Tibial artery (tissue), 4 donors: ENCODE measurements around the gene ASB2.

Source experiments
- DNase-seq, 2 donors: peaks; one replicate each; pipeline ENCODE4 v3.0.0-alpha.2; 2019
- H3K27ac ChIP-seq, 2 donors: fragments of 200-600 bp; sonication (generic) in 1 of 2; 1 replicate in 1 of 2; 2 replicates in 1 of 2; pipeline ENCODE4 v1.5.1; 2018 to 2019; ENCODE audit warnings: mild to moderate bottlenecking in 1 of 2
- H3K27me3 ChIP-seq, 2 donors: fragments of 200-600 bp; sonication (generic) in 1 of 2; one replicate each; pipeline versions ENCODE4 v1.5.1 to v1.6.0; 2016 to 2019
- H3K36me3 ChIP-seq, 3 donors: fragments of 200-600 bp; sonication (generic) in 2 of 3; one replicate each; pipeline ENCODE4 v1.5.1; 2016 to 2019; ENCODE audit warnings: mild to moderate bottlenecking in 2 of 3
- H3K4me1 ChIP-seq, 4 donors: fragments of 200-600 bp; sonication (generic) in 2 of 4; 1 replicate in 3 of 4; 2 replicates in 1 of 4; pipeline ENCODE4 v1.5.1; 2016 to 2019
- H3K4me3 ChIP-seq, 2 donors: fragments of 200-600 bp; sonication (generic) in 1 of 2; 1 replicate in 1 of 2; 2 replicates in 1 of 2; pipeline ENCODE4 v1.5.1; 2018 to 2019; ENCODE audit warnings: mild to moderate bottlenecking in 2 of 2
- H3K9me3 ChIP-seq, 3 donors: fragments of 200-600 bp; sonication (generic) in 1 of 3; one replicate each; pipeline ENCODE4 v1.5.1; 2016 to 2019
- intact Hi-C: fragments of 100-400 bp; cut with DNase I; formaldehyde crosslinking; loops from one replicate; pipeline ENCODE4 v1.15.0; 2023; ENCODE audit warnings: low total_unique reads
- TF ChIP-seq, protein P1 (sequence below), 2 experiments: fragments of 200-600 bp in 1 of 2; fragments of 450-650 bp in 1 of 2; IDR thresholded peaks; one replicate each; pipeline ENCODE4 v1.5.1; 2017 to 2019; ENCODE audit warnings: antibody characterized with exemption in 2 of 2, mild to moderate bottlenecking in 1 of 2, moderate library complexity in 1 of 2

Gene ASB2

GRCh38 chr14:94001016-94001415 is 24.6 kb upstream of the ASB2 start:
- no peaks in the 10 kb centered on the region for H3K9me3 ChIP-seq
- DNase-seq = no peak
- H3K36me3 ChIP-seq = no peaks in the 10 kb centered on the region
- H3K27me3 ChIP-seq = no peaks in the 10 kb centered on the region
- peaks cover 0 to 20% (median 10%) of the 10 kb centered on the region in 4 donors for H3K4me1 ChIP-seq
- no peak overlapping the region for H3K4me3 ChIP-seq
- no peak overlapping the region for H3K27ac ChIP-seq
- intact Hi-C loops = loop anchor here (10.0 kb wide), 1 partner anchor 346 kb away; no protein-coding TSS in a partner anchor
- TF ChIP-seq, protein P1, sequence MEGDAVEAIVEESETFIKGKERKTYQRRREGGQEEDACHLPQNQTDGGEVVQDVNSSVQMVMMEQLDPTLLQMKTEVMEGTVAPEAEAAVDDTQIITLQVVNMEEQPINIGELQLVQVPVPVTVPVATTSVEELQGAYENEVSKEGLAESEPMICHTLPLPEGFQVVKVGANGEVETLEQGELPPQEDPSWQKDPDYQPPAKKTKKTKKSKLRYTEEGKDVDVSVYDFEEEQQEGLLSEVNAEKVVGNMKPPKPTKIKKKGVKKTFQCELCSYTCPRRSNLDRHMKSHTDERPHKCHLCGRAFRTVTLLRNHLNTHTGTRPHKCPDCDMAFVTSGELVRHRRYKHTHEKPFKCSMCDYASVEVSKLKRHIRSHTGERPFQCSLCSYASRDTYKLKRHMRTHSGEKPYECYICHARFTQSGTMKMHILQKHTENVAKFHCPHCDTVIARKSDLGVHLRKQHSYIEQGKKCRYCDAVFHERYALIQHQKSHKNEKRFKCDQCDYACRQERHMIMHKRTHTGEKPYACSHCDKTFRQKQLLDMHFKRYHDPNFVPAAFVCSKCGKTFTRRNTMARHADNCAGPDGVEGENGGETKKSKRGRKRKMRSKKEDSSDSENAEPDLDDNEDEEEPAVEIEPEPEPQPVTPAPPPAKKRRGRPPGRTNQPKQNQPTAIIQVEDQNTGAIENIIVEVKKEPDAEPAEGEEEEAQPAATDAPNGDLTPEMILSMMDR (IDR thresholded peaks at IDR 0.05) = no peak

DNA sequence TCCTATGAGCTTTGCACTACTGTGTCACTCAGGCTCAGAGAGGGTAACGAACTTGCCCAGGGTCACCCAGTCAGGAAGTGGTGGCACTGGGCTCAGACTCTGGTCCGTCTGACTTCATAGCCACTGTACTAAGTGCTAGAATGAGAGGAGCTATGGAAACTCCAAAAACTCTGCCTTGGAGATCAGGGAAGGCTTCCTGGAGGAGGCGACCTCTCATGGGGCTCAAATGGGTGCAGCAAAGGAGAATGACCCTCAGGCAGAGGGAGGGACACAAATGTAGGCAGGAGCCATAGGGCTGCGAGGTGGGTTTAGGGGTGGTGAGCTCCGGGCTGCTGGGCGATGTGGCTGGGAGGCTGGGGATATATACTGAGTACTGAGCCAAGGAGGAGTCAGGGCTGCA is 23.9 kb upstream of the ASB2 start:
- no peaks in the 10 kb centered on the region for H3K9me3 ChIP-seq
- no peak overlapping the region for H3K4me3 ChIP-seq
- TF ChIP-seq, protein P1 (IDR thresholded peaks at IDR 0.05) = no peak
- intact Hi-C loops = loop anchor here (10.0 kb wide), 1 partner anchor 345 kb away; no protein-coding TSS in a partner anchor
- H3K4me1 ChIP-seq = peaks cover 0 to 27% (median 17%) of the 10 kb centered on the region in 4 donors
- H3K27me3 ChIP-seq = no peaks in the 10 kb centered on the region
- DNase-seq = no peak
- no peak overlapping the region for H3K27ac ChIP-seq
- H3K36me3 ChIP-seq = no peaks in the 10 kb centered on the region

GRCh38 chr14:93999573-93999972 is 23.2 kb upstream of the ASB2 start:
- Histone ChIP-seq H3K9me3 (no peaks in the 10 kb centered on the region), H3K27me3 (no peaks in the 10 kb centered on the region), H3K4me1 (peaks cover 0 to 34% (median 21%) of the 10 kb centered on the region in 4 donors), H3K4me3 (no peak overlapping the region), H3K36me3 (no peaks in the 10 kb centered on the region), H3K27ac (no peak overlapping the region)
- DNase-seq = no peak
- intact Hi-C loops = no loop called here
- TF ChIP-seq, protein P1 (IDR thresholded peaks at IDR 0.05) = no peak

GRCh38 chr14:93998871-93999403 is 22.6 kb upstream of the ASB2 start:
- H3K27me3 ChIP-seq = no peaks in the 10 kb centered on the region
- no peak for DNase-seq
- TF ChIP-seq, protein P1 (IDR thresholded peaks at IDR 0.05) = no peak
- peaks cover 0 to 37% (median 23%) of the 10 kb centered on the region in 4 donors for H3K4me1 ChIP-seq
- no peak overlapping the region for H3K4me3 ChIP-seq
- intact Hi-C loops = no loop called here
- no peaks in the 10 kb centered on the region for H3K9me3 ChIP-seq
- H3K36me3 ChIP-seq = no peaks in the 10 kb centered on the region
- no peak overlapping the region for H3K27ac ChIP-seq

GRCh38 chr14:93997916-93998870 is 21.8 kb upstream of the ASB2 start:
- Histone ChIP-seq H3K4me1 (peaks cover 0 to 37% (median 23%) of the 10 kb centered on the region in 4 donors), H3K4me3 (no peak overlapping the region), H3K9me3 (no peaks in the 10 kb centered on the region), H3K27ac (no peak overlapping the region), H3K36me3 (no peaks in the 10 kb centered on the region), H3K27me3 (no peaks in the 10 kb centered on the region)
- intact Hi-C loops = no loop called here
- DNase-seq = no peak
- TF ChIP-seq, protein P1 (IDR thresholded peaks at IDR 0.05) = no peak
